GM12892 (cell line): ENCODE data around the gene DDRGK1.

ENCODE experiments used
- POLR2A ChIP-seq: IDR thresholded peaks from 2 replicates; pipeline ENCODE4 v1.6.1; 2011; ENCODE audit warnings: low read depth, low read length, control low read depth
- POLR2AphosphoS5 ChIP-seq: IDR thresholded peaks from 2 replicates; pipeline ENCODE4 v1.6.1; 2011; ENCODE audit warnings: low read depth, low read length, control low read depth

DNA sequence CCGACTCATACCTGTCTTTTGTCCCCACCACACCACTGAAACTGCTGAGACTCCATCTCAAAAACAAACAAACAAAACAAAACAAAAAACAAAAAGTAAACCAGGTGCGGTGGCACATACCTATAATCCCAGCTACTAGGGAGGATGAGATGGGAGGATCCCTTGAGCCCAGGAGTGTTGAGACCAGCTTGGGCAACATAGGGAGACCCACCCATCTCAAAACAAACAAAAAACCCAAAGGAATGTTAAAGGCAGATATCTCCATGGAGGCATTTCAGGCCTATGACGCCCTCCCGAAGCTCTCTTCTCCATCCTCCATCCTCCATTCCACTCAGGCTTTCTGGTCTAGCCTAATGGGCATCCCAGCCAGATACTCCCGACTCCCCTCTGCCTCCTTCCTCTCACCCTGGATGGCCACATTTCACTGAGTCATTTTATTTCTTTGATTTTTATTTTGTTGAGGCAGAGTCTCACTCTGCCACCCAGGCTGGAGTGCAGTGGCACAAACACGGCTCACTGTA, 37.8 kb upstream of the DDRGK1 start:
- TF ChIP-seq POLR2A, result no peak
- no peak for TF ChIP-seq POLR2AphosphoS5
